Measurements from ENCODE around the gene C3orf52.

GRCh38 chr3:112048911-112049310 is 37.3 kb upstream of the C3orf52 start:
- TF ChIP-seq CTCF (IDR thresholded peaks at IDR 0.05; ENCODE audit: low read depth, low read length) (no peak), POLR2A (IDR thresholded peaks at IDR 0.05; ENCODE audit: extremely low read depth, insufficient read length) (no peak), MAX (IDR thresholded peaks at IDR 0.05; ENCODE audit: low read depth, low read length) (no peak), MYC (IDR thresholded peaks at IDR 0.05; ENCODE audit: low read depth, low read length) (no peak)

Data from NB4 (cell line).